ENCODE data around the gene PDE7B. TPM values are rescaled to one million over a fixed set of nuclear protein-coding genes. Genes with fewer than 3 reads are reported as not detected.

PDE7B gene
- total RNA-seq, 1 experiment from 2014 or later, result not detected

DNA sequence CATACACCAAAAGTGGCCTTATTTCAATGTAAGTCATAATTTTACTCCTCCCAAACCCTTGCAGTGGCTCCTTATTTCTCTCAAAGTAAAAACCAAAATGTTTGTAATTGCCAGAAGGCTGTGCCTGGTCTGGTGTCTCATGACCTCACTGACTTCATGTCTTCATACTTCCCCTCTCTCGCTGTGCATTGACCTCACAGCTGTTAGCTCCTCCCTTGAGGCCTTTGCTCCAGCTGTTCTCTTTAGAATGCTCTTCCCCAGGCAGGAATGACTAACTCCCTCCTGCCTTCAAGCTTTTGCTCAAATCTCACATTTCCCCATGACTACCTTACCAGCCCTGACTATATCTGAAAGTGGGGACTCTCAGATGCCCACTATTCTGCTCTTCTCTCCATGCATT lies 315.3 kb downstream of the PDE7B start:
- Histone ChIP-seq H3K4me1 (ENCODE audit: low read length) (no peaks in the 10 kb centered on the region), H3K79me2 (ENCODE audit: low read length) (no peaks in the 10 kb centered on the region), H3K27ac (ENCODE audit: low read length) (no peak overlapping the region), H3K9me2 (replicated peaks; ENCODE audit: insufficient read depth, low read length) (no peaks in the 10 kb centered on the region), H3K9me3 (ENCODE audit: low read length) (no peaks in the 10 kb centered on the region), H2AFZ (ENCODE audit: low read length) (no peak overlapping the region), H3K36me3 (ENCODE audit: insufficient read depth, low read length) (no peaks in the 10 kb centered on the region), H4K20me1 (ENCODE audit: insufficient read depth, low read depth, low read length) (no peaks in the 10 kb centered on the region), H3K27me3 (ENCODE audit: low read length) (no peaks in the 10 kb centered on the region), H3K9ac (ENCODE audit: low read length) (no peak overlapping the region), H3K4me3 (ENCODE audit: low read length) (no peak overlapping the region), H3K4me2 (ENCODE audit: low read depth, low read length, poor library complexity, severe bottlenecking) (no peak overlapping the region)
- DNase-seq, result no peak

DNA sequence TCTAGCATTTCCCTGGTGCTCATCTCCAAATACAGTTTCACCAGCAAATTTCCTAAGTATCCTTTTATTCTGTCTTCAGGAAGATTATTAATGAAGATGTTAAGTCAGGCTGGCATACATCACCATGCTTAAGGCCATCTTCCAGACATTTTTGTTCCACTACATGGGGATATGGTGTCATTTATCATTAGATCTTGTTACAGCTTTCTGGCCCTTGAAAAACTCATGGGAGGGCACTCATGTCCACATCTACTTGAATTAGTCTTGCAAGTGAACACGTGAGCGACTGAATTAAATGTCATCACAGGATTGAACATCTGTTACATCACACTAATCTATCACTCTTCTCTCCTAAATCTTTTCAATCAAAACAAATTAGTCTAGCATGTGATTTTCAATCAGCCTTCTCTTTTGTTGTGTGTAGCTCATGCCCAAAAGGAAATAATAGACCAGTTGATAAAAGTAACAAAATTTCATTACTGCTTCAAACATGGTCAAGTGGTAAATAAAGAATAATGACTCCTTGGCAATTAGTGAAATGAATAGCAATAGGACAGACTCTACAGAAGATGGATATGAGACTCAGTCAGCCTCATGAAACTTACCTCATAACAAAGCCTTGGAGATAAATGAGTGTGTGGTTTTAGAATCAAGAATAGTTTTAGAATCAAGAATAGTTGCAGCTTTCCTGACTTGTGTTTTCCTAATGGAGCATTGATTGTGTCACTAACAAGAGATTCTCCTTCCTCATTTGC lies 318.1 kb downstream of the PDE7B start:
- H3K4me3 ChIP-seq (ENCODE audit: low read length), result no peak overlapping the region
- no peaks in the 10 kb centered on the region for H3K4me1 ChIP-seq (ENCODE audit: low read length)

DNA sequence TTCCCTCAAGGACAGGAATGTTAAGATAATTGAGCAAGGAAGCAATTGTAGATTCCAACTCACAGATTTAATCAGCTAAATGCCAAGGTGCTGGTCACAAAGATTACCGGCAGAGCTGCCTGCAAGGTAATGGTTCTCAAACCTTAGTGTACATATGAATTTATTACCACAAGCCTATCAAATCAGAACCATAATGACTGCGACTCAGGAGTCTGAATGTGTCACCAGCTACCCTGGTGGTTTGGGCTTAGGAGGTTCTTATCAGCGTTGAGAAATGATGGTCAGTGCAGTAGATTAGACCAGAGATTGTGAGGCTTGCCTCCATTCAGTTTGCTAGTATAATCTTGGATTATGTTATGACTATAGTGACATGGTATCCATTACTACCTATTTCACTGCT lies 319.7 kb downstream of the PDE7B start:
- Histone ChIP-seq H3K27ac (ENCODE audit: low read length) (no peak overlapping the region), H3K4me1 (ENCODE audit: low read length) (no peaks in the 10 kb centered on the region), H3K27me3 (ENCODE audit: low read length) (no peaks in the 10 kb centered on the region), H3K4me3 (ENCODE audit: low read length) (no peak overlapping the region), H3K9ac (ENCODE audit: low read length) (no peak overlapping the region), H2AFZ (ENCODE audit: low read length) (no peak overlapping the region), H3K79me2 (ENCODE audit: low read length) (no peaks in the 10 kb centered on the region), H3K9me3 (ENCODE audit: low read length) (no peaks in the 10 kb centered on the region), H3K4me2 (ENCODE audit: low read depth, low read length, poor library complexity, severe bottlenecking) (no peak overlapping the region), H4K20me1 (ENCODE audit: insufficient read depth, low read depth, low read length) (no peaks in the 10 kb centered on the region), H3K36me3 (ENCODE audit: insufficient read depth, low read length) (no peaks in the 10 kb centered on the region), H3K9me2 (replicated peaks; ENCODE audit: insufficient read depth, low read length) (no peaks in the 10 kb centered on the region)
- no peak for DNase-seq

More for the DNA sequence above, 318.1 kb downstream of the PDE7B start:
- Histone ChIP-seq H3K9me2 (replicated peaks; ENCODE audit: insufficient read depth, low read length) (no peaks in the 10 kb centered on the region), H3K9ac (ENCODE audit: low read length) (no peak overlapping the region), H3K36me3 (ENCODE audit: insufficient read depth, low read length) (no peaks in the 10 kb centered on the region), H3K9me3 (ENCODE audit: low read length) (no peaks in the 10 kb centered on the region), H2AFZ (ENCODE audit: low read length) (no peak overlapping the region), H3K79me2 (ENCODE audit: low read length) (no peaks in the 10 kb centered on the region), H3K27me3 (ENCODE audit: low read length) (no peaks in the 10 kb centered on the region), H3K4me2 (ENCODE audit: low read depth, low read length, poor library complexity, severe bottlenecking) (no peak overlapping the region), H4K20me1 (ENCODE audit: insufficient read depth, low read depth, low read length) (no peaks in the 10 kb centered on the region), H3K27ac (ENCODE audit: low read length) (no peak overlapping the region)
- DNase-seq, result no peak

DNA sequence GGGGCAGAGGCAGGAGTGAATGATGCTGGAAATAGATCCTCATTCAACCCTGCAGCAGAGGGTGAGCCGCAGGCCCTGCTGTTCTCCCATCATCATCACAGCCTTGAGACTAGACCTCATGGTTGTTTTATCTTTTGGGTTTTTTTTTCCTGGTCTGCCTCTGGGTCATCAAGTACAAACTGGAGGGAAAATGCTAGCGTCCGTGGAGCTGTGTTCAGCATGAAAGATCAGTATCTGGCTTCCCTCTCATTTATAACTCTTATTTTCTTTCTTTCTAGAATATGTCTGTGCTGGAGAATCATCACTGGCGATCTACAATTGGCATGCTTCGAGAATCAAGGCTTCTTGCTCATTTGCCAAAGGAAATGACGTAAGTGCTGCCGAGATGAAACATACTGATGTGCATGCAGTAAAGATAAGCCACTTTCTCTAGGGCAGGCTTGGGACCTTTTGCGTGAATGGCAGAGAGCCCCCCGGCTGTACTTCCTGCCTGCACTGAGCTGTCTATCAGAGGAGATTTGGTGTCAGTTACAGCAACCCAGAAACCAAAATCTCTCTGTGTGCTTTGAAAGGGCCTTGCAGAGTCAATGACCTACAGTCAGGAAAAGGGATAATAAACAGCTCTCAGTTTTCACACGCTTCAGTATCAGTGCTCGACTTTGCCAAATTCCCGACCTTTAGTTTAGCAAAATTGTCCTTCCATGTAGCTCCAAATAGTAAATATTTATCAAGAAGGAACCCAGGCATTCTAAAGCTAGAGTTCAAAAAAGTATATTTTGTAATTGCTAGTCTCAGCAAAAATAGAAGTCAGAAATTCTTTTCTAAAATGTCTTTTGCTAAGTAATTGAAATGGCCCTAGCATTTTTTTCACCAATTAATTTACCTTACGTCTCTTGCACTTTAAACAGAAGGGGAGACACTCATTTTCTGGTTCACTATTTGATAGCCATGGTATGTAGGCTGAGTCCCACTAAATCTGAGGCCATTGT lies 322.3 kb downstream of the PDE7B start:
- Histone ChIP-seq H2AFZ (ENCODE audit: low read length) (no peak overlapping the region), H3K4me2 (ENCODE audit: low read depth, low read length, poor library complexity, severe bottlenecking) (no peak overlapping the region), H3K4me3 (ENCODE audit: low read length) (no peak overlapping the region), H4K20me1 (ENCODE audit: insufficient read depth, low read depth, low read length) (no peaks in the 10 kb centered on the region), H3K9me2 (replicated peaks; ENCODE audit: insufficient read depth, low read length) (no peaks in the 10 kb centered on the region), H3K4me1 (ENCODE audit: low read length) (no peaks in the 10 kb centered on the region), H3K9ac (ENCODE audit: low read length) (no peak overlapping the region), H3K27ac (ENCODE audit: low read length) (no peak overlapping the region), H3K27me3 (ENCODE audit: low read length) (no peaks in the 10 kb centered on the region), H3K36me3 (ENCODE audit: insufficient read depth, low read length) (no peaks in the 10 kb centered on the region), H3K79me2 (ENCODE audit: low read length) (no peaks in the 10 kb centered on the region), H3K9me3 (ENCODE audit: low read length) (no peaks in the 10 kb centered on the region)
- DNase-seq, result no peak

- Histone ChIP-seq H3K27me3 (ENCODE audit: low read length) (no peaks in the 10 kb centered on the region), H3K4me2 (ENCODE audit: low read depth, low read length, poor library complexity, severe bottlenecking) (no peak overlapping the region), H3K9me3 (ENCODE audit: low read length) (no peaks in the 10 kb centered on the region), H3K4me3 (ENCODE audit: low read length) (no peak overlapping the region), H3K4me1 (ENCODE audit: low read length) (no peaks in the 10 kb centered on the region), H3K36me3 (ENCODE audit: insufficient read depth, low read length) (no peaks in the 10 kb centered on the region), H4K20me1 (ENCODE audit: insufficient read depth, low read depth, low read length) (no peaks in the 10 kb centered on the region), H3K9me2 (replicated peaks; ENCODE audit: insufficient read depth, low read length) (no peaks in the 10 kb centered on the region), H2AFZ (ENCODE audit: low read length) (no peak overlapping the region), H3K27ac (ENCODE audit: low read length) (no peak overlapping the region), H3K79me2 (ENCODE audit: low read length) (no peaks in the 10 kb centered on the region), H3K9ac (ENCODE audit: low read length) (no peak overlapping the region)
- DNase-seq, result no peak
Observed at GRCh38 chr6:136174510-136174909, 323.0 kb downstream of the PDE7B start.

DNA sequence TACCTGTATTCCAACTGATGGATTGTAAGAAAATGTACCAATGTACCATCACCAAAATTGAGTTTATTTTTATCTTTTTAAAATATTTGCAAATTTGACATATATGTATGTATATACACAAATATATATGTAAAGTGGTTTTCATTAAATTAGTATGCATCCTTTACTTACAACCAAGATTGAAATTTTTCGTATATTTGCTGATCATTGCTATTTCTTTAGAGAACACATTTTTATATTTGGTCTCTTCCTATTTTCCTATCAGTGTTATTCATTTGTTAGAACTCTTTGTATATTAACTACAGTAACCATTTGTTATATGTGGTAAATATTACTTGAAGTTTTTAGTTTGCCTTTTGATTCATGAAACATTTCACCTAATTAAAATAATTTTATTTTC lies 324.4 kb downstream of the PDE7B start:
- Histone ChIP-seq H3K36me3 (ENCODE audit: insufficient read depth, low read length) (no peaks in the 10 kb centered on the region), H3K4me1 (ENCODE audit: low read length) (no peaks in the 10 kb centered on the region), H3K27me3 (ENCODE audit: low read length) (no peaks in the 10 kb centered on the region), H4K20me1 (ENCODE audit: insufficient read depth, low read depth, low read length) (no peaks in the 10 kb centered on the region), H3K27ac (ENCODE audit: low read length) (no peak overlapping the region), H3K9me2 (replicated peaks; ENCODE audit: insufficient read depth, low read length) (no peaks in the 10 kb centered on the region), H3K4me3 (ENCODE audit: low read length) (no peak overlapping the region), H3K79me2 (ENCODE audit: low read length) (no peaks in the 10 kb centered on the region), H3K4me2 (ENCODE audit: low read depth, low read length, poor library complexity, severe bottlenecking) (no peak overlapping the region), H3K9ac (ENCODE audit: low read length) (no peak overlapping the region), H3K9me3 (ENCODE audit: low read length) (no peaks in the 10 kb centered on the region), H2AFZ (ENCODE audit: low read length) (no peak overlapping the region)
- no peak for DNase-seq

- Histone ChIP-seq H3K4me3 (ENCODE audit: low read length) (no peak overlapping the region), H3K36me3 (ENCODE audit: insufficient read depth, low read length) (no peaks in the 10 kb centered on the region), H3K9ac (ENCODE audit: low read length) (no peak overlapping the region), H4K20me1 (ENCODE audit: insufficient read depth, low read depth, low read length) (no peaks in the 10 kb centered on the region), H2AFZ (ENCODE audit: low read length) (no peak overlapping the region), H3K9me3 (ENCODE audit: low read length) (no peaks in the 10 kb centered on the region), H3K27ac (ENCODE audit: low read length) (no peak overlapping the region), H3K79me2 (ENCODE audit: low read length) (no peaks in the 10 kb centered on the region), H3K4me2 (ENCODE audit: low read depth, low read length, poor library complexity, severe bottlenecking) (no peak overlapping the region), H3K9me2 (replicated peaks; ENCODE audit: insufficient read depth, low read length) (no peaks in the 10 kb centered on the region), H3K4me1 (ENCODE audit: low read length) (no peaks in the 10 kb centered on the region), H3K27me3 (ENCODE audit: low read length) (no peaks in the 10 kb centered on the region)
- DNase-seq, result no peak
Observed at GRCh38 chr6:136178749-136179148, 327.2 kb downstream of the PDE7B start.

Data from Karpas-422 (cell line).